ENCODE measurements around the gene RSRP1.

Gene RSRP1

GRCh38 chr1:25194054-25194453 lies 53.2 kb downstream of the RSRP1 start:
- DNase-seq (ENCODE audit: low read depth in 2 of 2, low spot score in 1 of 2), result no peak

GRCh38 chr1:25193229-25193628 lies 54.0 kb downstream of the RSRP1 start:
- DNase-seq (ENCODE audit: low read depth in 2 of 2, low spot score in 1 of 2), result no peak

Measured in stimulated activated CD8-positive, alpha-beta memory T cell treated with anti-CD3 and anti-CD28 coated beads, Interleukin-4, amount 100 ng/mL, for 1 hour (primary cell).